ENCODE measurements around the gene LHPP.

- TF ChIP-seq CTCF (IDR thresholded peaks at IDR 0.05), result no peak
- TF ChIP-seq POLR2A (IDR thresholded peaks at IDR 0.05), result no peak
Observed at GRCh38 chr10:124562425-124563060, 100.9 kb downstream of the LHPP start.

Data from Peyer's patch (tissue), 4 donors.